GM20000 (cell line): ENCODE measurements around the gene ZNF814.
"Not testable (repeated sequence)": the region's sequence is repeated elsewhere in the genome, so short reads cannot be mapped to it uniquely, and the experiment has no call there.

Source experiments
- DNase-seq: peaks from one replicate; pipeline ENCODE4 v3.0.0; 2012; ENCODE audit warnings: low spot score
- CTCF ChIP-seq: IDR thresholded peaks from 2 replicates; pipeline ENCODE4 v1.5.1; 2012; ENCODE audit warnings: mild to moderate bottlenecking, control low read depth; ENCODE audit errors: extremely low read depth, missing control alignments

The ZNF814 gene

GRCh38 chr19:57905258-57905657, 16.4 kb upstream of the ZNF814 start:
- TF ChIP-seq CTCF = no peak
- no peak for DNase-seq

DNA sequence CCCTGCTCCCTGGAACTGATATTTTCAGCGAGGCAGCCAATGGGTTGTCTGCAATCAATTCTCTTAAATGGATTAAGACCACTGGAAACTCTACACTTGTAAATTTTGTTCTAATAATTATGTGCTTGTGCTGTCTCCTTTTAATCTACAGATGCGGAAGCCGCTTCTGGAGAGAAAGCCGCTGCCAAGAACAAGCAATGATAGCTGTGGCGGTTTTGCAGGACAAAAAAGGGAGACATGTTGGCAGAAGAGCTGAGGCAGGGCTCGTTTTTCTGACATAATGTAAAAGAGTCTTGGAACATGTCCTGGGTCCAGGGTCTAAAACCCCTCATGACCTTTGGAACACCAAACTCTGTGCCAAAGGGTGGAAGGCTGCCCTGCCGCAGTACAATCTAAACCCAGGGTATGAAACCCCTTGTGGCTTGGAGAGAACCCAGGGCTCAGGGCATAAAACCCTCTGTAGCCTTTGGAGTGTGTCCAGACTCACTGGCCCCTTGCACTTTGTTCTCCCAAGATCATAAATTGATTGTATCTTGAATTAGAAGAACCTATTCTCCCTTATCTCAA, 14.9 kb upstream of the ZNF814 start:
- no peak for TF ChIP-seq CTCF
- no peak for DNase-seq

GRCh38 chr19:57900311-57900710, 11.5 kb upstream of the ZNF814 start:
- TF ChIP-seq CTCF = no peak
- DNase-seq = no peak

- DNase-seq = not testable (repeated sequence)
These were observed 1.9 kb upstream of the ZNF814 start for GRCh38 chr19:57890706-57891105.

- no peak for TF ChIP-seq CTCF
- no peak for DNase-seq
These were observed 704 bp downstream of the ZNF814 start for GRCh38 chr19:57888107-57888559.

DNA sequence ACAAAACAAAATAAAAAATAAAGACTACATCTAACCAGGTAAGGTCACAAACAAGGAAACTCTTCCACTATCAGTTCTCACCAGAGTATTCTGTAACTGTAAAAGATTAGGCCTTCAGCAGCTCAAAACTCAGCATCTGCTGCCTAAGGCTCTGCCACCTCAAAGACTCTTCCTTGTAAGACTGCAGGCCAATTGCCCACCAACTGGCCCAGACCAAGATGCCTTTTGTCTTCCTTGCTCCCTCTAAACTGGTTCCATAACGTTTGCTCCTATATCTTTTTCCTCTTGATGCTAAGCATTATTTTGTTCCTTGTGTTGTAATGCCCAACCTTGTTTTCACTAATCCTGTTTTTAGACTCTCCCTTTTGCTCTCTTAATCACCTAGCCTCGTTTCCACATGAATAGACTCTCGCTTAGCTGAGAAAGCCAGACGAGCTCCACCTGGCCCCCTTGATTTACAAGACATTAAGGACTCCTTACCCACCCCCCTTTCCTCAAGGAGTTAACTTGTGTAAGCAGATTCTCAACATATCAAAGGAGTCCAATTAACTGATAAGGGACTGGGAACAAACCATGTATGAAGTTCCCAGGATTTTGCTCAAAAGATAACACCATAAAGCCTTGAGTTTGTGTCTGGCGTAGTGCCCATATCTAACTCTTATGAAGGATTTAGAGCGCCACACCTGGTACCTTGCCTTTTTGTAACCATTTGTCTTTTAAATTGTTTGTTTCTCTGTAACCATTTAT, 1.5 kb downstream of the ZNF814 start:
- DNase-seq = no peak
- no peak for TF ChIP-seq CTCF

GRCh38 chr19:57886046-57886445, 2.8 kb downstream of the ZNF814 start:
- DNase-seq = no peak
- no peak for TF ChIP-seq CTCF

DNA sequence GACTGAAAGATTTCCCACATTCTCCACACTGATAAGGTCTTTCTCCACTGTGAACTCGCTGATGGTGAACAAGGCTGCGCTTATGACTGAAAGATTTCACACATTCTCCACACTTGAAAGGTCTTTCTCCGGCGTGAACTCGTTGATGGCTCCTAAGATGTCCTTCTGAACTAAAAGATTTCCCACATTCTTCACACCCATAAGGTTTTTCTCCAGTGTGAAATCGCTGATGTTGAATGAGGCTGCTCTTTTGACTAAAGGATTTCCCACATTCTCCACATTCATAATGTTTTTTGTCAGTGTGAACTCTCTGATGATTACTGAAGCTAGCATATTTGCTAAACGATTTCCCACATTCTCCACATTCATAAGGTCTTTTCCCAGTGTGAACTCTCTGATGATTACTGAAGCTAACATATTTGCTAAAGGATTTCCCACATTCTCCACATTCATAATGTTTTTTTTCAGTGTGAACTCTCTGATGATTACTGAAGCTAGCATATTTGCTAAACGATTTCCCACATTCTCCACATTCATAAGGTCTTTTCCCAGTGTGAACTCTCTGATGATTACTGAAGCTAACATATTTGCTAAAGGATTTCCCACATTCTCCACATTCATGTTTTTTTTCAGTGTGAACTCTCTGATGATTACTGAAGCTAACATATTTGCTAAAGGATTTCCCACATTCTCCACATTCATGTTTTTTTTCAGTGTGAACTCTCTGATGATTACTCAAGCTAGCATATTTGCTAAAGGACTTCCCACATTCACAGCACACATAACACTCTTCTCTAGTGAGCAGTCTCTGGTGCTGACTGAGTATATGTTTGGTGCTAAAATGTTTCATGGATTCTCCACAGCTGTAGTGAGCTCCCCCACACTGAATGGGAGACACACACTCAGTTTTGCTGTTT, 14.7 kb downstream of the ZNF814 start:
- DNase-seq = not testable (repeated sequence)
